Memory B cell (primary cell): Measurements from ENCODE around the gene GPR132.
A peak's percentile ranks its signal among the peaks of the same experiment; 100 is the strongest.

Experiments
- ATAC-seq: fragments of 150-1000 bp; cut with Tn5 transposase; 2 replicates; pipeline ENCODE4 v1.10.0; 2021; ENCODE audit warnings: low read depth, mild to moderate bottlenecking, moderate library complexity
- DNase-seq, 2 donors: peaks; one replicate each; pipeline ENCODE4 v3.0.0; 2022; ENCODE audit warnings: low spot score in 2 of 2
- H3K27ac Mint-ChIP-seq: one replicate; pipeline ENCODE4 v1.8.0; 2022; ENCODE audit warnings: mild to moderate bottlenecking, moderate library complexity, mixed read lengths
- H3K27me3 Mint-ChIP-seq: one replicate; pipeline ENCODE4 v1.8.0; 2022; ENCODE audit warnings: mixed read lengths
- H3K36me3 Mint-ChIP-seq: one replicate; pipeline ENCODE4 v1.8.0; 2022; ENCODE audit warnings: mild to moderate bottlenecking, mixed read lengths
- H3K4me1 Mint-ChIP-seq: one replicate; pipeline ENCODE4 v1.8.0; 2022; ENCODE audit warnings: mixed read lengths
- H3K4me3 Mint-ChIP-seq: one replicate; pipeline ENCODE4 v1.8.0; 2022; ENCODE audit warnings: mild to moderate bottlenecking, moderate library complexity, mixed read lengths
- H3K9me3 Mint-ChIP-seq: one replicate; pipeline ENCODE4 v1.8.0; 2022; ENCODE audit warnings: mixed read lengths

The GPR132 gene

DNA sequence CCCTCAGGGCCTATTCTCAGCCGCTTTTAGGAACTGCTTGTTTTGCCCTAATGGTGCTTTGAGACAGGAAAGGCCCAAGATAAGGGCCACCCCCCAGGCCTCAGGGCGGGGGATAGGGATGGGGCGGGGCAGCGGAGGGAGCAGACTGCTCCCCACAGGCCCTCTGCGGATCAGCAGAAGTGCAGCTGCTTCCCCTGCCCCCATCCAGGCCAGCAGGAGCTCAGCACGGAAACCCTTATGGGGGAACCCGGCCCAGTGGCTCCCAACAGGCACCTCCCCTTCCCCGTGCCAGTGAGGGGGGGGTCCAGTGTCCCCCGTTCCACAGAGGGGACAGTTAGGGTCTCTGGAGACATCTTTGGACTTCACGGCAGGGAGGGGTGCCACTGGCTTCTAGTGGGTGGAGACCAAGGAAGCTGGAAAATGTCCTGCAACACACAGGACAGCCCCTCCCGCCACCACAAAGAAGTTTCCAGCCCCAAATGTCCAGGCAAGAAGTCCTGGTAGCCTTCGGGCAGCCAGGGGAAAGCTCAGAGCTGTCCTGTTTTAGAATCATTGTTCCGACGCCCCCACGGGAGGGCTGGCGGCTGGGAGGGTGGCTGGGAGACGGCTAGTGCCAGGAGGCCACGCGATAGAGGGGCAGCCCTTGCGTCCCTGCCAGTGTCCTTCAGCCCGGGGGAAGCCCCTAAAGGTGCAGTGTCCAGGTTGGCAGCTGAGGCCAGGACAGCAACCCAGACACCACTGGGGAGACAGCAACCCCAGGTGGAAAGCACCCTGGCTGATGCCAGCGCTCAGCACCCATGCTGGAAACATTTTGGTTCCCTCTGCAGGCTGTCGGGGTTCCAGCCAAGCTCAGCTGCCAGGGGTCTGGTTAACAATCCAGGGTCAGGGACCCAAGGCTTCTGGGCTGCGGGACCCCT, 10.4 kb upstream of the GPR132 start:
- H3K9me3 Mint-ChIP-seq = no peaks in the 10 kb centered on the region
- H3K36me3 Mint-ChIP-seq = no peaks in the 10 kb centered on the region
- H3K4me1 Mint-ChIP-seq = peaks cover 27% of the 10 kb centered on the region
- H3K27me3 Mint-ChIP-seq = no peaks in the 10 kb centered on the region
- H3K27ac Mint-ChIP-seq = no peak overlapping the region
- H3K4me3 Mint-ChIP-seq = no peak overlapping the region
- ATAC-seq (peak; percentile 74), DNase-seq (peak in 1 of 2 donors; percentile 44)

DNA sequence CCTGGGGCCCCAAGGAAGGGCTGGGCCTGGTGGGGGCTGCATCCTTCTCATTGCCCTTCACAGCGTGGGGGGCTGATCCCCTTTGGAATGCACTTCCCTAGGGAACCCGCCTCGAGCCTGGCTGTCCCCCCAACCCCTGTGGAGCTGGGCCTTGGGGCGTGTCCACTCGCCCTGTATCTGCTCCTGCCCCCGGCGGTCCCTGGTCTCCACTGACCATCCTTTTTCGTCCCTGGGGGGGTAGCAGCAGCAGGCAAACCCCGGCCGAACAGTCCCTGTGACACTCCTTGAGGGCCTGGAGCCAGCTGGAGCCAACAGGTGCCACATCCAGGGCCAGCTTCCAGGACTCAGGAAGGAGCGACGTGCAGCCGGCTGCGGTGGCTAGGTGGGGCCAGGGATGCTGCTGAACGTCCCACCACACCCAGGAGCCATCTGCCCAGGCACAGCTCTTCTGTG, 9.4 kb upstream of the GPR132 start:
- H3K4me3 Mint-ChIP-seq = no peak overlapping the region
- no peak for DNase-seq
- H3K27ac Mint-ChIP-seq = no peak overlapping the region
- no peaks in the 10 kb centered on the region for H3K9me3 Mint-ChIP-seq
- no peak for ATAC-seq
- peaks cover 37% of the 10 kb centered on the region for H3K4me1 Mint-ChIP-seq
- no peaks in the 10 kb centered on the region for H3K27me3 Mint-ChIP-seq
- no peaks in the 10 kb centered on the region for H3K36me3 Mint-ChIP-seq

DNA sequence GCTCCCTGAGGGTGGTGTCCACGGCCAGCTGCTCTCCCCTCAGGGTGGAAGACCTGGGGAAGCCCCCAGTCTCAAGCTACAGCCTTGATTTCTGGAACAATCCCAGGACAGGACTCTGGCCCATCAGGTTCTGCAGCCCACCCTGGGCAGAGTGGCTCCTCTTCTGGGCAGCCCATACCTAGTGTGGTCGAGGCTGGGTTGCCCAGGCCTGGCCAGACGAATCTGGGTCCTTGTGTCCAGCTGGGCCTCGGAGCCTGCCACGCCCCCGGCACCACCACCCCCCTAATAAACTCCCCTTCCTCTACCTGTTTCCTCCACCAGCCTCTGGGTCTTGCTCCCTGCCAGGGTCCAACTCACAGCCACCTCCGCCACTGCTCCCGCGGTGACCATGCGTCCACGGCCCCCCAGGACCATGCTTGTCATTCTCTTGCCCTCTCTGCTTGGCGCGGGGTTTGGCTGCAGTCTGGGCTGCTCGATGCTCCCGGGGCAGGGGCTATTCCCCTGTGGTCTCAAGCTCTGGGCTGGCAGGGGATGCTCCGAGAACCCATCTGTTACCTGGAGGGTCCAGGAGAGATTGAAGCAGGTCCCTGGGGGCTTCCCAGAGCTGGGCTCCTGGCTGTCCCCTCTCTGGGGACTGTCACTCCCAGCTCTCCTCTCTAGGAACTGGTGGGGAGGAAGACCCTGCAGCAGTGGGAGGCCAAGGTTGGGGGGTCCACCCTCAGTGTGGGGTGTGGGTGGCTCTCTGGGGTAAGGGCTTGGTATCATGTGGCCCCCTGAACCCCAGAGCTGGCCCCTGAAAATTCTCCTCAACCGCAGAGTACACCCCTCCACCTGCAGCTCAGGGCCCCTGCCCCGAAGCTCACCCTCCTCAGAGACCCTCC, 8.7 kb upstream of the GPR132 start:
- Mint-ChIP-seq H3K36me3 (no peaks in the 10 kb centered on the region), H3K27me3 (no peaks in the 10 kb centered on the region), H3K4me3 (no peak overlapping the region), H3K9me3 (no peaks in the 10 kb centered on the region), H3K4me1 (peaks cover 40% of the 10 kb centered on the region), H3K27ac (peak overlapping the region; percentile 16)
- ATAC-seq = no peak
- DNase-seq = no peak

DNA sequence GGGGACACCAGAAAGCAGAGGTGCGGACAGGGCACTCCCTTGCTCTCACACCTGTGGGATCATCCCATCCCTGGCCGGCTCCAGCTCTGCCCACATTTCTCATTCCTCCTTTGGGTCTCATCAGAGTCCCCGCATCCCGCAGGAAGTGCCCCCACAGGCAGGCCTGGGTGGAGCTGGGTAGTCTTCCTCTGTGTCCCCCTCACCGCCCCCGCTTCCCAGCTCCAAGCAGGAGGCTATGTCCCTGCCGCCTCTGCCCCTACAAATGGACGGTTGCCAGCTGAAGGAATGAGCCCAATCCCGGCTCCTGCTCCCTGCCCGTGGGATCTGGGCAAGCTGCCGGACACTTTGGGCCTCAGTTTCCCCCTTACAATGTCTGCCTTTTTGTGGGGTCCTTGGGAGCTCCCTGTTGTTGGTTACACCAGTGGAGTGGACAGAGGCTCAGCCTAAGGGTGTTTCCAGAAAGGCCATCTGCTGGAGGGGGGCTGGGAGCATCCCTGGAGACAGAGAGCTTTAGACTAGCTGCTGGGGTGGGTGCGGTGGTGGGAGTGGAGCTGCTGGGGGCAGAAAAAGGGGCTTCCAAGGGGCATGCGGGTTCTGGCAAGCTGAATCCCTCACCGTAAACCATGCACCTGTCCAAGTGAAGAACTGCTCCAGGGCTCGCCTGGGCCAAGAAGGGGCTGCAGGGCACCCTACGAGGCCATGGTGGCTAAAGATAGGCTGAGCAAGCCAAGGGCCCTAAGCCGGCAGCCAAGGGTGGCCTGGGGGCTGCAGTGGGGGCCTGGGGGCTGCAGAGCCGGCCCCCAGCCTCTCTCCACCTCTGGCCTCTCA, 7.9 kb upstream of the GPR132 start:
- Mint-ChIP-seq H3K27me3 (no peaks in the 10 kb centered on the region), H3K27ac (no peak overlapping the region), H3K36me3 (no peaks in the 10 kb centered on the region), H3K4me3 (no peak overlapping the region), H3K4me1 (peaks cover 42% of the 10 kb centered on the region), H3K9me3 (no peaks in the 10 kb centered on the region)
- ATAC-seq = no peak
- DNase-seq = no peak

- peaks cover 41% of the 10 kb centered on the region for H3K4me1 Mint-ChIP-seq
- DNase-seq (peak in 1 of 2 donors; percentile 11), ATAC-seq (no peak)
- no peak overlapping the region for H3K27ac Mint-ChIP-seq
- H3K4me3 Mint-ChIP-seq = no peak overlapping the region
- no peaks in the 10 kb centered on the region for H3K27me3 Mint-ChIP-seq
- no peaks in the 10 kb centered on the region for H3K36me3 Mint-ChIP-seq
- no peaks in the 10 kb centered on the region for H3K9me3 Mint-ChIP-seq
These were observed 7.2 kb upstream of the GPR132 start for GRCh38 chr14:105072381-105072861.

- ATAC-seq = no peak
- H3K9me3 Mint-ChIP-seq = no peaks in the 10 kb centered on the region
- no peak overlapping the region for H3K27ac Mint-ChIP-seq
- DNase-seq = no peak
- H3K4me1 Mint-ChIP-seq = peaks cover 41% of the 10 kb centered on the region
- no peaks in the 10 kb centered on the region for H3K36me3 Mint-ChIP-seq
- no peaks in the 10 kb centered on the region for H3K27me3 Mint-ChIP-seq
- H3K4me3 Mint-ChIP-seq = peak overlapping the region; percentile 7
These were observed 6.7 kb upstream of the GPR132 start for GRCh38 chr14:105071942-105072341.

DNA sequence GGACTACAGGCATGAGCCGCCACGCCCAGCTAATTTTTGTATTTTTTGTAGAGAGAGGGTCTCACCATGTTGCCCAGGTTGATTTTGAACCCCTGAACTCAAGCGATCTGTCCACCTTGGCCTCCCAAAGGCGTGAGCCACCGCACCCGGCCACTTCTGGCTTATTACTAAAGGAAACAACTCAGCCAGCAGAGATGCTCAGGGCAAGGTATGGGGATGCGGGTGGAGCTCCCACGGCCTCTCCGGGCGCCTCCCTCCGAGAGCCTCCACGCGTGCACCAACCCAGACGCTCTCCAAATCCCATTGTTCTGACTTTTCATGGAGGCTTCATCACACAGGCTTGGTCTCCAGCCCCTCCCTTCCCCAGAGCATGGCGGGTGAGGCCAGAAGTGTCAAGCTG, 6.1 kb upstream of the GPR132 start:
- DNase-seq (no peak), ATAC-seq (no peak)
- Mint-ChIP-seq H3K4me3 (peak overlapping the region; percentile 56), H3K27ac (peak overlapping the region; percentile 99), H3K36me3 (no peaks in the 10 kb centered on the region), H3K4me1 (peaks cover 42% of the 10 kb centered on the region), H3K9me3 (no peaks in the 10 kb centered on the region), H3K27me3 (no peaks in the 10 kb centered on the region)

DNA sequence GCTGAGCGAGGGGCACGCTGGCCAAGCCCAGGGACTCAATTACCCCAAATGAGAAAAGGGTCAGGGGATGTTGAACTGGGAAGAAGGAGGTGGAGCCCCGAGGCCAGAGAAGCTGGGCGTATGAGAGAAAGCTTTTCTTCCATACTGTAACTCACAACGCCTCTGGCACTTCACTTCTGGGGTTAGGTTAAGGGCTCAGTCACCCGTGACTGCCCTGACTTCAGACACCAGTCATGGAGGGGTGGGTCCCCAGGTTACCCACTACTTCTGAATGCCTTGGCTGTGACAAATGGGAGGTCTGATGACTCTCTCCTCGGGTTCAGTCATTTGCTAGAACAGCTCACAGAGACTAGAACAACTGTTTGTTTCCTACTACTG, 5.5 kb upstream of the GPR132 start:
- Mint-ChIP-seq H3K27me3 (no peaks in the 10 kb centered on the region), H3K4me3 (peak overlapping the region; percentile 77), H3K9me3 (no peaks in the 10 kb centered on the region), H3K4me1 (peaks cover 42% of the 10 kb centered on the region), H3K27ac (peak overlapping the region; percentile 99), H3K36me3 (no peaks in the 10 kb centered on the region)
- ATAC-seq (peak; percentile 54), DNase-seq (no peak)

DNA sequence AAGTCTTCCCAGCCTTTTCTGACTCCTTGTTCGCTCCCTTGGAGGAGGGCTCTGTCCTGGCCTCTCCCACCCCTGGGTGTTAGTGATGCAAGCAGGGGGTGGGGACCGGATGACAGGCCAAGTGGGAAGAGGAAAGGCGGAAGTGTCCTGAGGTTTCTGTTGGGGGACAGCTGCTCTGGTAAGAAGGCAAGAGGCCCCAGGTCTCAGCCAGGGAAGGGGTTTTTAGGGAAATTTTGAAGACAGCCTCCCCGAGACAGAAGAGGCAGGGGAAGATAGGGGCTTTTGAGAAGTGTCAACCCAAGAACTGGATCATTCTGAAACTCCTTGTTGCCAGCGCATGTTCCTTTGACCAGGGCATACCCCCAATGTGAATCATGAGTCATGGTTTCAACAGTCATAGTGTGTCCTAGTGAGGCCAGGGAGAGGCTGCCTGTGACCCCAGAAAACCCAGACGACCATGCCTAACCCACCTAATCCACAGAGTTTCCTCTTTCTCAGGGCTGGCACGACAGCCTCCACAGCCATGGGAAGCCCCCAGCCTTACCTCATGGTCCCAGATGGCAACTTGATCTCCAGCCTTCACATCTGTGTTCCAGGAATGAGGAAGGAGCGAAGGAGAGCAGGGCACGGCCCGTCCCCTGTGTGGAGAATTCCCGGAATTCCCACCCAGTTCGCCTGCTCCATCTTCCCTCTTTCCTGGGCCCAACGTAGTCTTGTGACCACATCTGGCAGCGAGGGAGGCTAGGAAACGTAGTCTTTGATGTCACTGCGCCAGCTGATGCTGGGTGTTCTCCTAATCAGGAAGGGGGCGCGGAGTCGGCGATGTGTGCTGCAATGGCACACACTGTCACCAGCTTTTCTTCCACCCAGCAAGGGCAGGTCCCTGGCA, 4.9 kb upstream of the GPR132 start:
- H3K9me3 Mint-ChIP-seq = no peaks in the 10 kb centered on the region
- peak overlapping the region; percentile 77 for H3K4me3 Mint-ChIP-seq
- peaks cover 46% of the 10 kb centered on the region for H3K4me1 Mint-ChIP-seq
- peak; percentile 24 for ATAC-seq
- no peaks in the 10 kb centered on the region for H3K36me3 Mint-ChIP-seq
- no peaks in the 10 kb centered on the region for H3K27me3 Mint-ChIP-seq
- DNase-seq = peak in 1 of 2 donors; percentile 43
- peak overlapping the region; percentile 99 for H3K27ac Mint-ChIP-seq

GRCh38 chr14:105069522-105069870, 4.3 kb upstream of the GPR132 start:
- peak overlapping the region; percentile 99 for H3K27ac Mint-ChIP-seq
- no peaks in the 10 kb centered on the region for H3K27me3 Mint-ChIP-seq
- ATAC-seq (no peak), DNase-seq (no peak)
- peaks cover 48% of the 10 kb centered on the region for H3K4me1 Mint-ChIP-seq
- H3K9me3 Mint-ChIP-seq = no peaks in the 10 kb centered on the region
- H3K4me3 Mint-ChIP-seq = peak overlapping the region; percentile 77
- no peaks in the 10 kb centered on the region for H3K36me3 Mint-ChIP-seq

DNA sequence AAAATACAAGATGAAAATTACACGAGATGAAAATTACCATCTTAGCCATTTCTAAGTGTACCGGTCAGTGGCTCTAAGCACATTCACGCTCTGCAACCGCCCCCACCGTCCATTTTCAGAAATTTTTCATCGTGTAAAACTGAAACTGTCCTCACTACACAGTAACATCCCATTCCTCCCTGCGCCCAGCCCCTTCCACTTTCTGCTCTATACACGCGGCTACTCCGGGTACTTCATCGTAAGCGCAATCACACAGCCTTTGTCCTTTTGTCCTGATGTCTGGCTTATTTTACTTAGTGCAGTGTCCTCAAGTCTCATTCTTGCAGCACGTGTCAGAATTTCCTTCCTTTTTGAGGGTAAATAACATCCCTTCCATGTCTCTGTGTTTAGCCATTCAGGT, 3.6 kb upstream of the GPR132 start:
- Mint-ChIP-seq H3K4me1 (peaks cover 51% of the 10 kb centered on the region), H3K27ac (peak overlapping the region; percentile 99), H3K27me3 (no peaks in the 10 kb centered on the region), H3K4me3 (peak overlapping the region; percentile 63), H3K9me3 (no peaks in the 10 kb centered on the region), H3K36me3 (no peaks in the 10 kb centered on the region)
- DNase-seq = peak in 1 of 2 donors; percentile 10
- ATAC-seq = no peak

- H3K27ac Mint-ChIP-seq = peak overlapping the region; percentile 99
- H3K9me3 Mint-ChIP-seq = no peaks in the 10 kb centered on the region
- DNase-seq (peak in 1 of 2 donors; percentile 17), ATAC-seq (no peak)
- H3K4me1 Mint-ChIP-seq = peaks cover 57% of the 10 kb centered on the region
- H3K4me3 Mint-ChIP-seq = no peak overlapping the region
- no peaks in the 10 kb centered on the region for H3K27me3 Mint-ChIP-seq
- no peaks in the 10 kb centered on the region for H3K36me3 Mint-ChIP-seq
These were observed 2.7 kb upstream of the GPR132 start for GRCh38 chr14:105067969-105068301.
